ENCODE data around the gene PARN.

DNA sequence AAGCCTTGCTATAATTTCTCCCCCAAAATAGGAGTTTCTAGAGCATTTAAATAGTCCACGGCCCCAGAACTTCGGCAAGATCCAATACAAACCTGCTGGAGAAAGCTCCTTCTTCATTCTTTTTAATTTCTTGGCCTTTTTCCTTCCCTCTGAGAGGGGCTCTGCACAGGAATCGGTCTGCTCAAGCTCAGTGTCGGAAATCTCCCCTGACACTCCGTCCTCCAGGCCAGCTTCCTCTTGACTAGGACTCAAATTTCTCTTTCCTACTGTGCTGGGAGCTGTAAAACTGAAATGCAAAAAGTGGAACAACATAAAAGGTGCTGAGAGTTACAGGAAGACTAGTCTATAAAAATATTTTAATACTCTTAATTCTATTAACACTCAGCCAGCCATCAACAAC lies 183.3 kb downstream of the PARN start:
- TF ChIP-seq POLR2AphosphoS5 (IDR thresholded peaks at IDR 0.05; ENCODE audit: low read depth, low read length) (no peak), TAF1 (IDR thresholded peaks at IDR 0.05; ENCODE audit: low read depth, low read length) (no peak), SPI1 (IDR thresholded peaks at IDR 0.05; ENCODE audit: low read depth, low read length) (no peak)
